Inferior parietal cortex (tissue), 1 donor: ENCODE data around the gene MBOAT2.
"Not testable (repeated sequence)": the region's sequence is repeated elsewhere in the genome, so short reads cannot be mapped to it uniquely, and the experiment has no call there.

ENCODE experiments used
- DNase-seq: peaks from one replicate; pipeline ENCODE4 v3.0.0-alpha.2; 2016; ENCODE audit errors: extremely low spot score

The MBOAT2 gene

GRCh38 chr2:8993196-8993901 is 10.1 kb downstream of the MBOAT2 start:
- DNase-seq: no peak

GRCh38 chr2:8992643-8993042 is 10.8 kb downstream of the MBOAT2 start:
- no peak for DNase-seq

GRCh38 chr2:8989536-8990079 is 13.9 kb downstream of the MBOAT2 start:
- DNase-seq: no peak

GRCh38 chr2:8987410-8987809 is 16.1 kb downstream of the MBOAT2 start:
- no peak for DNase-seq

GRCh38 chr2:8986327-8986976 is 17.0 kb downstream of the MBOAT2 start:
- DNase-seq: no peak

GRCh38 chr2:8985561-8986326 is 17.7 kb downstream of the MBOAT2 start:
- DNase-seq: no peak

GRCh38 chr2:8984855-8985254 is 18.6 kb downstream of the MBOAT2 start:
- no peak for DNase-seq

GRCh38 chr2:8984157-8984556 is 19.3 kb downstream of the MBOAT2 start:
- no peak for DNase-seq

GRCh38 chr2:8983571-8983970 is 19.9 kb downstream of the MBOAT2 start:
- no peak for DNase-seq

GRCh38 chr2:8981876-8982275 is 21.6 kb downstream of the MBOAT2 start:
- DNase-seq: no peak

- no peak for DNase-seq
Measured at GRCh38 chr2:8980096-8980495, 23.4 kb downstream of the MBOAT2 start.

- no peak for DNase-seq
Measured at GRCh38 chr2:8977758-8978157, 25.7 kb downstream of the MBOAT2 start.

GRCh38 chr2:8976442-8977259 is 26.8 kb downstream of the MBOAT2 start:
- DNase-seq: no peak

- DNase-seq: no peak
Measured at GRCh38 chr2:8974016-8974415, 29.5 kb downstream of the MBOAT2 start.

GRCh38 chr2:8973017-8973416 is 30.5 kb downstream of the MBOAT2 start:
- not testable (repeated sequence) for DNase-seq

- not testable (repeated sequence) for DNase-seq
Measured at GRCh38 chr2:8972535-8972934, 30.9 kb downstream of the MBOAT2 start.

- not testable (repeated sequence) for DNase-seq
Measured at GRCh38 chr2:8969348-8969747, 34.1 kb downstream of the MBOAT2 start.

GRCh38 chr2:8966123-8966908 is 37.2 kb downstream of the MBOAT2 start:
- no peak for DNase-seq

- DNase-seq: no peak
Measured at GRCh38 chr2:8965216-8965969, 38.1 kb downstream of the MBOAT2 start.

GRCh38 chr2:8962890-8963289 is 40.6 kb downstream of the MBOAT2 start:
- no peak for DNase-seq
